GM18511 (cell line): ENCODE results near the gene NOL8.

ENCODE experiments used
- ATAC-seq: cut with Tn5 transposase; IDR thresholded peaks from one replicate; pipeline ENCODE4 v1.9.1; 2021; ENCODE audit warnings: mild to moderate bottlenecking, moderate library complexity; ENCODE audit not compliant: unreplicated experiment

Gene NOL8

DNA sequence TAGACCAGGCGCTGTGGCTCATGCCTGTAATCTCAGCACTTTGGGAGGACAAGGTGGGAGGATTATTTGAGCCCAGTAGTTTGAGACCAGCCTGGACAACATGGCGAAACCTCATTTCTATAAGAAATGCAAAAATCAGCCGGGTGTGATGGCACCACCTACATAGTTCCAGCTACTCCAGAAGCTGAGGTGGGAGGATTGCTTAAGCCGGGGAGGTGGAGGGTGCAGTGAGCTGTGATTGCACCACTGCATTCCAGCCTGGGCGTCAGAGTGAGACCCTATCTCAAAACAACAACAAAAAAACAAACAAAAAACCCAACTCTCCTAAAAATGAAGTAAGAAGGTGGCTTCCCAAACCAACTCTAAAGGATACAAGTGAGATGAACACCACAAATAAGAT lies 54.6 kb downstream of the NOL8 start:
- no peak for ATAC-seq

DNA sequence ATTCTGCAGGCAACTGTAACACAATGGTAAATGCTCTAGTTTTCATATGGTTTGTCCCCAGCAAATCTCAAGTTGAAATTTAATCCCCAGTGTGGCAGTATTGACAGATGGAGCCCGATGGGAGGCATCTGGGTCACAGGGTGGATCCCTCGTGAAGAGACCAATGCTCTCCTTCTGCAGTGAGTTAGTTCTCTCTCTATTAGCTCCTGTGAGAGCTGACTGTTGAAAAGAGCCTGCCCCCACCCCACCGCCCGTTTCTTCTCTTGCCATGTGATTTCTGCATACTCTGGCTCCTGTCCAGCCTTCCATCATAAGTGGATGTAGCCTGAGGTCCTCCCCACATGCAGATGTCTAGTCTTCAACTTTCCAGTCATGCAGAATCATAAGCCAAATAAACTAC lies 58.7 kb downstream of the NOL8 start:
- no peak for ATAC-seq

DNA sequence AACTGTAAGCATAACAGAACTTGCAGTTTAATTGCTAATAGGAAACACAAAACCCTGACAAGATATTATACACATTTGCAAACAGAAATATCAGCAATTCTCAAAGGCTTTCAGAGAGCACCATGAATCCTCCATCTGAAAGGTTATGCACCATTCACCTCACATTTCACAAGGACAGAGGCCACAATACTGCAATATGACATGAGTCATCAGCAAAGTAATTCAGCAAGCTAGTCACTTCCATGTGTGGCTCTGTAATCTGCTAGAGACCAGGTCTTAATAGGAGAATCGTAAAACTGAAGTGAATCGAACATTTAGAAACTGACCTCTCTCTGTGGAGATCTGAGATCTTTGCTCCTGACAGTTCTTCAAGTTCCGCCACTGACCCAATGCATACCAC lies 60.0 kb downstream of the NOL8 start:
- no peak for ATAC-seq

DNA sequence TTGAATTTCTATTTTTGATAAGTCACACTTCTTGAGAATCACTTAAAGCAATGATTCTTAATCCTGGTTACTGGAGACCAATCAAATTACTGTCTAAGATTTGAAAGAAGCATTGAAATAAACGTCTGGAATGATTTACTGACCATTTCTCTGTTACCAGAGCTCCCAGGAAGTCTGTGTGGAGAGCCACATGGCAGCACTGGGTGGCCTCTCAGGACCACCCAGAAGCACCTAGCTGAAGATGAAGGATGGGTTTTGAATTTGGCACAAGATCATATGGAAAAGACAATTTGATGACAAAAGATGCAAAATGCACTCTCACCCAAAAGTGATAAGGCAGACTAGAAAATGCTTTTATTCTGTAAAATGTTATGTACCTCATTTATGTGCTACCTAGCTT lies 62.0 kb downstream of the NOL8 start:
- ATAC-seq, result no peak

DNA sequence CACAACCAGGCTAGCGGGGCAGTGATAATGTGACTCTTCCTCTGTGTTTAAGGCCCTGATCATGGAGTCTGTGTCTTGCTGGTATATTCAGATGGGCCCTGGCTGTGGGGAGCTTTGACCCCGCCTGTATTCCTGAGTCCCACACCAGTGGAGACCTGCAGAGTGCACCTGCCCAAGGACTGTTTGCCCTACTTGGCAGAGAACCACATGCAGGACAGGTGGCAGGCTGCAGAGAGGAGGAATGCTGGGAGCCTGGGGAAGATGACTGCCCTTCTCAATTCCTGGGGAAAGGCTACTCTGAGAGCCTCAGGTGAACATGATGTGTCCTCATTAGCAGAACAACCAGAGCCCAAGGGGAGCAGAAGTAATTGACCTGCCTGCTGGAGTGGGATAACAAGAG lies 67.8 kb downstream of the NOL8 start:
- ATAC-seq, result no peak

DNA sequence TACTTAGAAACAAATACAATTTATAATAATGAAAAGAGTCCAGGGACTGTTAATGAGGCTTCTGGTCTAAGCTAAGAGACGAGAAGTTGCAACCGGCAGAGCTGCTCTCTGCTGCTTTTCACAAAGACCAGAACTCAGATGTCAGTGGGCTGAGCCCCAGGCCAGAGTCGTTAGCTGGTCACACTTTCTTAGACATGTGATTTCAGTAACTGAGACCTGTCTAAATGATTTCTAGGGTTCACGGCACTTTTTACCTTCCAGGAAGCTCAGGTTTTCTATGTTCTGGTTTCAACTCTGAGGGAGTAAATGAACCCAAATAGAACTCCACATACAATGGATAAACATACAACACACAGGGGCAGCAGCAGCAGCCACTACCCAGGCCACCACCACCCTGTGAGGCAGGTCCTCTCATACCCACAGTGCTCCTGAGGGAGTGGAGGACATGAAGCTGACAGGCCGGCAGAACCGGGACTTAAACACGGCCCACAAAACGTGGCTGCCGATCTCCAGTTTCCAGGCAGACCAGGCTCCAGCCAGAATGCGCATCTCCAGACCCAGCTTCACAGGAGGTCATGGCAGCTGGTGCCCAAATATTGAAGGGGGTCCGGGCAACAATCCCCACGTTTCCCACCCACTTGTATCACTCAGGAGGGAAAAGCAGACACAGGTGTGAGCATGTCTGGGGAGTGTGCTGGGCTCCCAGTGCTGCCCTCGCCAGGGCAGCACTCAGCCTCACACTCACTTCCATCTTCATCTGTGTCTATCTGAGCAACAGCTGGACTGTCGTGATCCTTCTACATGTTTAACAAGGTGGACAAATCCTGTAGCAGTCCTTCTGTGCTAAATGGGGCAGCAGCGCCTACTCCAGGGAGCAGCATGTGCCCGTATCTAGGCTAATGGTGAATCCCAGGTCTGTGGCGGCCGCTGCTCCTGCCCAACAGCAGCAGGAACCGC lies 70.5 kb downstream of the NOL8 start:
- no peak for ATAC-seq

DNA sequence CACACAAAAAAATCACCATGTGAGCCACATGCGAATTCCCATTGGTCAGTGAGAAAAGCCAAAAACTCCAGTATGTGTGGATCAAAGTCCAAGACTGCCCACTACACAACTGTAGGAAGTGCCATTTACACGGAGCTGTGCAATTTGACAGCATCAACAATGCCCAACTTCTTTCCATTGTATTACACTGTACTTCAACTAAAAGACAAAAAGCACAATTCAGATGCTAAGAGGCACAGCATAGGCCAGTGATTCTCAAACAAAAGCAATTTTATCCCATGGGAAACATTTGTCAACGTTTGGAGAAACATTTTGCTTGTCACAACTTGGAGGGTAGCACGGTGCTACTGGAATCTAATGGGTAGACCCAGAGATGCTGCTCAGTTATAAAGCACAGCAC lies 71.5 kb downstream of the NOL8 start:
- ATAC-seq, result no peak

DNA sequence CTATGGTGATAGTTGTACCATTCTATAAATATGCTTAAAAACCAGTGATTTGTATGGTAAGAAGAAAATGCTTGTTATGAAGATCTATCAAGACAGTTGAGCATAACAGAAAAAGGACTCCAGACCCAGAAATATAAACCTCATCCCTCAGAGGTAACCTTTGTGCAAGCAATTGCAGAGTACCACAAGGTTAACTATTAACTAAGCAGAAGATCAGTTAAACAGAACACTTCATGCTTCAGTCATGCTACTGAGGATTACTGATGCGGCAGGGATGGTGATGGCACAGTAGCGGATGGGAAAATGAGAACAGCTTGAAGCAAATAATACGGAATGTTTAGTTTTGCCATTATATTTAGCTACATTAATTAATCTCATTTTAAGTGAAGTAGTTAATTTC lies 77.2 kb downstream of the NOL8 start:
- no peak for ATAC-seq
